HCT116 (cell line): ENCODE results near the gene MTRF1L.
"Not testable (repeated sequence)": the region's sequence is repeated elsewhere in the genome, so short reads cannot be mapped to it uniquely, and the experiment has no call there.

ENCODE experiments used
- POLR2AphosphoS5 ChIP-seq: IDR thresholded peaks from 2 replicates; pipeline ENCODE4 v1.6.1; 2011; ENCODE audit warnings: mild to moderate bottlenecking, low read depth, low read length, moderate library complexity
- TF ChIP-seq, protein P1 (sequence below), 3 experiments: fragments of 200-600 bp in 1 of 3; sonication (generic) in 1 of 3; IDR thresholded peaks in 2 of 3; conservative IDR thresholded peaks in 1 of 3; 2 replicates each; pipeline ENCODE4 v1.5.1; 2012 to 2017; ENCODE audit warnings: low read depth in 2 of 3, low read length in 2 of 3, antibody characterized with exemption in 1 of 3, borderline replicate concordance in 1 of 3, control low read depth in 1 of 3, mild to moderate bottlenecking in 1 of 3, mixed read lengths in 1 of 3, mixed run types in 1 of 3, moderate library complexity in 1 of 3; ENCODE audit not compliant: insufficient read depth in 1 of 3
- TF ChIP-seq, protein P2 (sequence below): IDR thresholded peaks from 2 replicates; pipeline ENCODE4 v1.6.1; 2012; ENCODE audit warnings: low read depth

GRCh38 chr6:153000790-153001189, 1.7 kb downstream of the MTRF1L start:
- not testable (repeated sequence) for TF ChIP-seq POLR2AphosphoS5
- TF ChIP-seq, protein P1, sequence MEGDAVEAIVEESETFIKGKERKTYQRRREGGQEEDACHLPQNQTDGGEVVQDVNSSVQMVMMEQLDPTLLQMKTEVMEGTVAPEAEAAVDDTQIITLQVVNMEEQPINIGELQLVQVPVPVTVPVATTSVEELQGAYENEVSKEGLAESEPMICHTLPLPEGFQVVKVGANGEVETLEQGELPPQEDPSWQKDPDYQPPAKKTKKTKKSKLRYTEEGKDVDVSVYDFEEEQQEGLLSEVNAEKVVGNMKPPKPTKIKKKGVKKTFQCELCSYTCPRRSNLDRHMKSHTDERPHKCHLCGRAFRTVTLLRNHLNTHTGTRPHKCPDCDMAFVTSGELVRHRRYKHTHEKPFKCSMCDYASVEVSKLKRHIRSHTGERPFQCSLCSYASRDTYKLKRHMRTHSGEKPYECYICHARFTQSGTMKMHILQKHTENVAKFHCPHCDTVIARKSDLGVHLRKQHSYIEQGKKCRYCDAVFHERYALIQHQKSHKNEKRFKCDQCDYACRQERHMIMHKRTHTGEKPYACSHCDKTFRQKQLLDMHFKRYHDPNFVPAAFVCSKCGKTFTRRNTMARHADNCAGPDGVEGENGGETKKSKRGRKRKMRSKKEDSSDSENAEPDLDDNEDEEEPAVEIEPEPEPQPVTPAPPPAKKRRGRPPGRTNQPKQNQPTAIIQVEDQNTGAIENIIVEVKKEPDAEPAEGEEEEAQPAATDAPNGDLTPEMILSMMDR (IDR thresholded peaks at IDR 0.05 in 2 of 3, conservative IDR thresholded peaks at IDR 0.05 in 1 of 3; ENCODE audit: borderline replicate concordance in 1 of 3, insufficient read depth in 1 of 3, low read depth in 2 of 3, low read length in 2 of 3), result not testable (repeated sequence)
- TF ChIP-seq, protein P2, sequence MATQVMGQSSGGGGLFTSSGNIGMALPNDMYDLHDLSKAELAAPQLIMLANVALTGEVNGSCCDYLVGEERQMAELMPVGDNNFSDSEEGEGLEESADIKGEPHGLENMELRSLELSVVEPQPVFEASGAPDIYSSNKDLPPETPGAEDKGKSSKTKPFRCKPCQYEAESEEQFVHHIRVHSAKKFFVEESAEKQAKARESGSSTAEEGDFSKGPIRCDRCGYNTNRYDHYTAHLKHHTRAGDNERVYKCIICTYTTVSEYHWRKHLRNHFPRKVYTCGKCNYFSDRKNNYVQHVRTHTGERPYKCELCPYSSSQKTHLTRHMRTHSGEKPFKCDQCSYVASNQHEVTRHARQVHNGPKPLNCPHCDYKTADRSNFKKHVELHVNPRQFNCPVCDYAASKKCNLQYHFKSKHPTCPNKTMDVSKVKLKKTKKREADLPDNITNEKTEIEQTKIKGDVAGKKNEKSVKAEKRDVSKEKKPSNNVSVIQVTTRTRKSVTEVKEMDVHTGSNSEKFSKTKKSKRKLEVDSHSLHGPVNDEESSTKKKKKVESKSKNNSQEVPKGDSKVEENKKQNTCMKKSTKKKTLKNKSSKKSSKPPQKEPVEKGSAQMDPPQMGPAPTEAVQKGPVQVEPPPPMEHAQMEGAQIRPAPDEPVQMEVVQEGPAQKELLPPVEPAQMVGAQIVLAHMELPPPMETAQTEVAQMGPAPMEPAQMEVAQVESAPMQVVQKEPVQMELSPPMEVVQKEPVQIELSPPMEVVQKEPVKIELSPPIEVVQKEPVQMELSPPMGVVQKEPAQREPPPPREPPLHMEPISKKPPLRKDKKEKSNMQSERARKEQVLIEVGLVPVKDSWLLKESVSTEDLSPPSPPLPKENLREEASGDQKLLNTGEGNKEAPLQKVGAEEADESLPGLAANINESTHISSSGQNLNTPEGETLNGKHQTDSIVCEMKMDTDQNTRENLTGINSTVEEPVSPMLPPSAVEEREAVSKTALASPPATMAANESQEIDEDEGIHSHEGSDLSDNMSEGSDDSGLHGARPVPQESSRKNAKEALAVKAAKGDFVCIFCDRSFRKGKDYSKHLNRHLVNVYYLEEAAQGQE, result not testable (repeated sequence)
